OCI-LY3 (cell line): ENCODE measurements around the gene GTF3C4.

Source experiments
- CTCF ChIP-seq: fragments of 200-600, 300-600 bp; sonication (generic); IDR thresholded peaks from 2 replicates; pipeline ENCODE4 v1.5.1; 2014; ENCODE audit warnings: antibody characterized with exemption, low read length, low read depth
- EZH2phosphoT487 ChIP-seq: fragments of 200-600 bp; shearing (Covaris generic); IDR thresholded peaks from 2 replicates; pipeline ENCODE4 v1.6.1; 2018; ENCODE audit warnings: antibody characterized with exemption, mixed run types, low read depth

GRCh38 chr9:132740526-132741309 is 70.5 kb downstream of the GTF3C4 start:
- TF ChIP-seq EZH2phosphoT487, result no peak
- TF ChIP-seq CTCF, result no peak
